ENCODE measurements around the gene FCHSD2. TPM values are rescaled to one million over a fixed set of nuclear protein-coding genes. Genes with fewer than 3 reads are reported as not detected.

FCHSD2 gene
- total and polyA plus RNA-seq, 2 of the 13 experiments (the other 11 are each of a cell fraction or from before 2014, with no cell fraction given), result 20.5 to 24.8 TPM

- TF ChIP-seq SOX13 (IDR thresholded peaks at IDR 0.05) (no peak), SOX13 (CRISPR knock-in tag; conservative IDR thresholded peaks at IDR 0.05 in 1 of 2, IDR thresholded peaks at IDR 0.05 in 1 of 2) (peak in 1 of 2 experiments; percentile 44; a peak in 1 of 4 replicates), BCL6 (CRISPR knock-in tag; IDR thresholded peaks at IDR 0.05) (peak; percentile 5; the same call in 1 of the 2 replicates), ZNF546 (CRISPR knock-in tag; conservative IDR thresholded peaks at IDR 0.05) (no peak), IRF1 (CRISPR knock-in tag; IDR thresholded peaks at IDR 0.05; ENCODE audit: low read depth) (no peak), ZNF850 (CRISPR knock-in tag; conservative IDR thresholded peaks at IDR 0.05) (no peak), HBP1 (CRISPR knock-in tag; IDR thresholded peaks at IDR 0.05; ENCODE audit: low read depth) (no peak), ZFP62 (CRISPR knock-in tag; IDR thresholded peaks at IDR 0.05) (no peak), NFE2L2 (IDR thresholded peaks at IDR 0.05; ENCODE audit: low read length) (no peak), ZNF350 (CRISPR knock-in tag; IDR thresholded peaks at IDR 0.05; ENCODE audit: borderline replicate concordance, low read depth) (no peak), ZNF691 (CRISPR knock-in tag; IDR thresholded peaks at IDR 0.05; ENCODE audit: borderline replicate concordance, low read depth) (no peak), HNF4A (CRISPR knock-in tag; IDR thresholded peaks at IDR 0.05) (peak; percentile 89), ZNF251 (CRISPR knock-in tag; IDR thresholded peaks at IDR 0.05) (no peak), SP4 (CRISPR knock-in tag; IDR thresholded peaks at IDR 0.05) (no peak; the same call in 1 of the 2 replicates), ZNF564 (CRISPR knock-in tag; IDR thresholded peaks at IDR 0.05) (no peak), TAF1 (CRISPR knock-in tag; IDR thresholded peaks at IDR 0.05) (no peak), IRF2 (CRISPR knock-in tag; IDR thresholded peaks at IDR 0.05) (no peak), GMEB1 (CRISPR knock-in tag; IDR thresholded peaks at IDR 0.05; ENCODE audit: borderline replicate concordance) (no peak), E2F5 (CRISPR knock-in tag; conservative IDR thresholded peaks at IDR 0.05) (no peak), USF2 (IDR thresholded peaks at IDR 0.05; ENCODE audit: low read depth, low read length) (no peak), USF2 (CRISPR knock-in tag; IDR thresholded peaks at IDR 0.05; ENCODE audit: borderline replicate concordance) (no peak)
These were observed 31.0 kb upstream of the FCHSD2 start (continued) for GRCh38 chr11:73172992-73173656.
